HEK293 (cell line): ENCODE results near the gene DEFB110.

ENCODE experiments used
- MEIS1 ChIP-seq: sonication (generic); formaldehyde crosslinking; IDR thresholded peaks from 2 replicates; pipeline ENCODE4 v1.8.1; 2022; ENCODE audit warnings: missing genetic modification reagents, mild to moderate bottlenecking, borderline replicate concordance
- SALL2 ChIP-seq: fragments of 450-650 bp; formaldehyde crosslinking; IDR thresholded peaks from 2 replicates; pipeline ENCODE4 v1.5.0; 2017; ENCODE audit warnings: missing biosample characterization, mild to moderate bottlenecking, missing genetic modification characterization, borderline replicate concordance
- SCRT1 ChIP-seq: fragments of 450-650 bp; formaldehyde crosslinking; IDR thresholded peaks from 2 replicates; pipeline ENCODE4 v1.5.1; 2016; ENCODE audit warnings: missing biosample characterization, missing genetic modification characterization, borderline replicate concordance
- SP3 ChIP-seq: fragments of 450-650 bp; formaldehyde crosslinking; IDR thresholded peaks from 2 replicates; pipeline ENCODE4 v1.5.1; 2016; ENCODE audit warnings: missing biosample characterization, missing genetic modification characterization
- ZBTB8A ChIP-seq: fragments of 450-650 bp; formaldehyde crosslinking; IDR thresholded peaks from 2 replicates; pipeline ENCODE4 v1.5.1; 2016; ENCODE audit warnings: missing biosample characterization, missing genetic modification characterization
- ZNF121 ChIP-seq: fragments of 450-650 bp; formaldehyde crosslinking; IDR thresholded peaks from 2 replicates; pipeline ENCODE4 v1.5.1; 2016; ENCODE audit warnings: missing biosample characterization, missing genetic modification characterization
- ZNF140 ChIP-seq: fragments of 450-650 bp; formaldehyde crosslinking; IDR thresholded peaks from 2 replicates; pipeline ENCODE4 v1.5.1; 2016; ENCODE audit warnings: missing biosample characterization, missing genetic modification characterization
- ZNF311 ChIP-seq: fragments of 450-650 bp; formaldehyde crosslinking; IDR thresholded peaks from 2 replicates; pipeline ENCODE4 v1.5.1; 2017; ENCODE audit warnings: missing biosample characterization, missing genetic modification characterization, borderline replicate concordance
- ZNF391 ChIP-seq: fragments of 450-650 bp; formaldehyde crosslinking; IDR thresholded peaks from 2 replicates; pipeline ENCODE4 v1.5.1; 2016; ENCODE audit warnings: low read depth, missing biosample characterization, missing genetic modification characterization, borderline replicate concordance
- ZNF707 ChIP-seq: fragments of 450-650 bp; formaldehyde crosslinking; IDR thresholded peaks from 2 replicates; pipeline ENCODE4 v1.5.1; 2016; ENCODE audit warnings: missing biosample characterization, missing genetic modification characterization
- TF ChIP-seq, protein P1 (sequence below): fragments of 450-650 bp; formaldehyde crosslinking; IDR thresholded peaks from 2 replicates; pipeline ENCODE4 v1.5.1; 2016; ENCODE audit warnings: missing biosample characterization, missing genetic modification characterization
- TF ChIP-seq, protein P2 (sequence below): fragments of 450-650 bp; formaldehyde crosslinking; IDR thresholded peaks from 2 replicates; pipeline ENCODE4 v1.5.1; 2016; ENCODE audit warnings: missing biosample characterization, missing genetic modification characterization
- TF ChIP-seq, protein P3 (sequence below): fragments of 450-650 bp; formaldehyde crosslinking; conservative IDR thresholded peaks from 2 replicates; pipeline ENCODE4 v1.5.1; 2016; ENCODE audit warnings: low read depth, missing biosample characterization, missing genetic modification characterization
- TF ChIP-seq, protein P4 (sequence below): fragments of 450-650 bp; formaldehyde crosslinking; IDR thresholded peaks from 2 replicates; pipeline ENCODE4 v1.5.1; 2016; ENCODE audit warnings: missing biosample characterization, missing genetic modification characterization, low read depth

DNA sequence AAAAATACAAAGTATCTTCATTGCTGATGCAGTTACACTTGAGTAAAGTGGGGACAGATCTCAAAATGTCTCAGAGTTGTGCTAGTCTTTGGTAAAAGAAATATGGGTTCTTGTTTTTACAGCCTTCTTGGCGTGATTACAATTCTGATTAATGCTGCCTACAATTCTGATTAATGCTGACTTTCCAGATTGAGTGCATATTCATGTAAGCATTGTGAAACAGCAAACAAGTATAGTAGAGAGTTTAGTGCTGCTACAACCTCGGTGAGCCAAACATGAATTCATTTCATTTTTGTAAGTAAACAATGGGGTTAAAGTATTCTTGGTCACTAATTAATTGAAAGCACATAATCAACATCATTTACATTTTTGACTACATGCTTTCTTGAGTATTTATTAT lies 52.2 kb downstream of the DEFB110 start, which contains the start of gene DEFB113:
- TF ChIP-seq, protein P1, sequence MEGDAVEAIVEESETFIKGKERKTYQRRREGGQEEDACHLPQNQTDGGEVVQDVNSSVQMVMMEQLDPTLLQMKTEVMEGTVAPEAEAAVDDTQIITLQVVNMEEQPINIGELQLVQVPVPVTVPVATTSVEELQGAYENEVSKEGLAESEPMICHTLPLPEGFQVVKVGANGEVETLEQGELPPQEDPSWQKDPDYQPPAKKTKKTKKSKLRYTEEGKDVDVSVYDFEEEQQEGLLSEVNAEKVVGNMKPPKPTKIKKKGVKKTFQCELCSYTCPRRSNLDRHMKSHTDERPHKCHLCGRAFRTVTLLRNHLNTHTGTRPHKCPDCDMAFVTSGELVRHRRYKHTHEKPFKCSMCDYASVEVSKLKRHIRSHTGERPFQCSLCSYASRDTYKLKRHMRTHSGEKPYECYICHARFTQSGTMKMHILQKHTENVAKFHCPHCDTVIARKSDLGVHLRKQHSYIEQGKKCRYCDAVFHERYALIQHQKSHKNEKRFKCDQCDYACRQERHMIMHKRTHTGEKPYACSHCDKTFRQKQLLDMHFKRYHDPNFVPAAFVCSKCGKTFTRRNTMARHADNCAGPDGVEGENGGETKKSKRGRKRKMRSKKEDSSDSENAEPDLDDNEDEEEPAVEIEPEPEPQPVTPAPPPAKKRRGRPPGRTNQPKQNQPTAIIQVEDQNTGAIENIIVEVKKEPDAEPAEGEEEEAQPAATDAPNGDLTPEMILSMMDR (tag by site-specific recombination) = no peak
- no peak for TF ChIP-seq SP3
- no peak for TF ChIP-seq SCRT1 (tag by site-specific recombination)
- TF ChIP-seq ZNF140 (tag by site-specific recombination) = no peak
- TF ChIP-seq, protein P2, sequence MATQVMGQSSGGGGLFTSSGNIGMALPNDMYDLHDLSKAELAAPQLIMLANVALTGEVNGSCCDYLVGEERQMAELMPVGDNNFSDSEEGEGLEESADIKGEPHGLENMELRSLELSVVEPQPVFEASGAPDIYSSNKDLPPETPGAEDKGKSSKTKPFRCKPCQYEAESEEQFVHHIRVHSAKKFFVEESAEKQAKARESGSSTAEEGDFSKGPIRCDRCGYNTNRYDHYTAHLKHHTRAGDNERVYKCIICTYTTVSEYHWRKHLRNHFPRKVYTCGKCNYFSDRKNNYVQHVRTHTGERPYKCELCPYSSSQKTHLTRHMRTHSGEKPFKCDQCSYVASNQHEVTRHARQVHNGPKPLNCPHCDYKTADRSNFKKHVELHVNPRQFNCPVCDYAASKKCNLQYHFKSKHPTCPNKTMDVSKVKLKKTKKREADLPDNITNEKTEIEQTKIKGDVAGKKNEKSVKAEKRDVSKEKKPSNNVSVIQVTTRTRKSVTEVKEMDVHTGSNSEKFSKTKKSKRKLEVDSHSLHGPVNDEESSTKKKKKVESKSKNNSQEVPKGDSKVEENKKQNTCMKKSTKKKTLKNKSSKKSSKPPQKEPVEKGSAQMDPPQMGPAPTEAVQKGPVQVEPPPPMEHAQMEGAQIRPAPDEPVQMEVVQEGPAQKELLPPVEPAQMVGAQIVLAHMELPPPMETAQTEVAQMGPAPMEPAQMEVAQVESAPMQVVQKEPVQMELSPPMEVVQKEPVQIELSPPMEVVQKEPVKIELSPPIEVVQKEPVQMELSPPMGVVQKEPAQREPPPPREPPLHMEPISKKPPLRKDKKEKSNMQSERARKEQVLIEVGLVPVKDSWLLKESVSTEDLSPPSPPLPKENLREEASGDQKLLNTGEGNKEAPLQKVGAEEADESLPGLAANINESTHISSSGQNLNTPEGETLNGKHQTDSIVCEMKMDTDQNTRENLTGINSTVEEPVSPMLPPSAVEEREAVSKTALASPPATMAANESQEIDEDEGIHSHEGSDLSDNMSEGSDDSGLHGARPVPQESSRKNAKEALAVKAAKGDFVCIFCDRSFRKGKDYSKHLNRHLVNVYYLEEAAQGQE (tag by site-specific recombination) = no peak
- no peak for TF ChIP-seq SALL2 (tag by site-specific recombination)
- no peak for TF ChIP-seq ZNF391 (tag by site-specific recombination)
- no peak for TF ChIP-seq ZNF121 (tag by site-specific recombination)
- TF ChIP-seq, protein P3, sequence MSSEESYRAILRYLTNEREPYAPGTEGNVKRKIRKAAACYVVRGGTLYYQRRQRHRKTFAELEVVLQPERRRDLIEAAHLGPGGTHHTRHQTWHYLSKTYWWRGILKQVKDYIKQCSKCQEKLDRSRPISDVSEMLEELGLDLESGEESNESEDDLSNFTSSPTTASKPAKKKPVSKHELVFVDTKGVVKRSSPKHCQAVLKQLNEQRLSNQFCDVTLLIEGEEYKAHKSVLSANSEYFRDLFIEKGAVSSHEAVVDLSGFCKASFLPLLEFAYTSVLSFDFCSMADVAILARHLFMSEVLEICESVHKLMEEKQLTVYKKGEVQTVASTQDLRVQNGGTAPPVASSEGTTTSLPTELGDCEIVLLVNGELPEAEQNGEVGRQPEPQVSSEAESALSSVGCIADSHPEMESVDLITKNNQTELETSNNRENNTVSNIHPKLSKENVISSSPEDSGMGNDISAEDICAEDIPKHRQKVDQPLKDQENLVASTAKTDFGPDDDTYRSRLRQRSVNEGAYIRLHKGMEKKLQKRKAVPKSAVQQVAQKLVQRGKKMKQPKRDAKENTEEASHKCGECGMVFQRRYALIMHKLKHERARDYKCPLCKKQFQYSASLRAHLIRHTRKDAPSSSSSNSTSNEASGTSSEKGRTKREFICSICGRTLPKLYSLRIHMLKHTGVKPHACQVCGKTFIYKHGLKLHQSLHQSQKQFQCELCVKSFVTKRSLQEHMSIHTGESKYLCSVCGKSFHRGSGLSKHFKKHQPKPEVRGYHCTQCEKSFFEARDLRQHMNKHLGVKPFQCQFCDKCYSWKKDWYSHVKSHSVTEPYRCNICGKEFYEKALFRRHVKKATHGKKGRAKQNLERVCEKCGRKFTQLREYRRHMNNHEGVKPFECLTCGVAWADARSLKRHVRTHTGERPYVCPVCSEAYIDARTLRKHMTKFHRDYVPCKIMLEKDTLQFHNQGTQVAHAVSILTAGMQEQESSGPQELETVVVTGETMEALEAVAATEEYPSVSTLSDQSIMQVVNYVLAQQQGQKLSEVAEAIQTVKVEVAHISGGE (tag by site-specific recombination) = no peak
- TF ChIP-seq, protein P4, sequence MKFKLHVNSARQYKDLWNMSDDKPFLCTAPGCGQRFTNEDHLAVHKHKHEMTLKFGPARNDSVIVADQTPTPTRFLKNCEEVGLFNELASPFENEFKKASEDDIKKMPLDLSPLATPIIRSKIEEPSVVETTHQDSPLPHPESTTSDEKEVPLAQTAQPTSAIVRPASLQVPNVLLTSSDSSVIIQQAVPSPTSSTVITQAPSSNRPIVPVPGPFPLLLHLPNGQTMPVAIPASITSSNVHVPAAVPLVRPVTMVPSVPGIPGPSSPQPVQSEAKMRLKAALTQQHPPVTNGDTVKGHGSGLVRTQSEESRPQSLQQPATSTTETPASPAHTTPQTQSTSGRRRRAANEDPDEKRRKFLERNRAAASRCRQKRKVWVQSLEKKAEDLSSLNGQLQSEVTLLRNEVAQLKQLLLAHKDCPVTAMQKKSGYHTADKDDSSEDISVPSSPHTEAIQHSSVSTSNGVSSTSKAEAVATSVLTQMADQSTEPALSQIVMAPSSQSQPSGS = no peak
- no peak for TF ChIP-seq ZBTB8A
- TF ChIP-seq ZNF707 = no peak
- no peak for TF ChIP-seq MEIS1 (CRISPR knock-in tag)
- TF ChIP-seq ZNF311 (tag by site-specific recombination) = no peak
